Uterus (tissue), 4 donors: ENCODE results near the gene UACA. TPM values are rescaled to one million over a fixed set of nuclear protein-coding genes. Genes with fewer than 3 reads are reported as not detected.

Experiments used
- DNase-seq, 2 donors: peaks; one replicate each; pipeline ENCODE4 v3.0.0-alpha.2; 2019 to 2020
- H3K27ac ChIP-seq, 2 donors: fragments of 200-600 bp; sonication (generic); 1 replicate in 1 of 2; 2 replicates in 1 of 2; pipeline ENCODE4 v1.5.1; 2016 to 2018
- H3K27me3 ChIP-seq, 2 donors: fragments of 200-600 bp; sonication (generic); one replicate each; pipeline ENCODE4 v1.5.1; 2018 to 2019; ENCODE audit warnings: control low read depth in 1 of 2
- H3K36me3 ChIP-seq, 2 donors: fragments of 200-600 bp; sonication (generic); one replicate each; pipeline ENCODE4 v1.5.1; 2019; ENCODE audit warnings: control low read depth in 1 of 2
- H3K4me1 ChIP-seq, 2 donors: fragments of 200-600 bp; sonication (generic); one replicate each; pipeline ENCODE4 v1.5.1; 2018 to 2019; ENCODE audit warnings: control low read depth in 1 of 2
- H3K4me3 ChIP-seq, 2 donors: fragments of 200-600 bp; sonication (generic); 1 replicate in 1 of 2; 2 replicates in 1 of 2; pipeline ENCODE4 v1.5.1; 2018 to 2019; ENCODE audit warnings: mild to moderate bottlenecking in 1 of 2
- H3K9me3 ChIP-seq, 2 donors: fragments of 200-600 bp; sonication (generic); one replicate each; pipeline ENCODE4 v1.5.1; 2019; ENCODE audit warnings: control low read depth in 1 of 2
- CTCF ChIP-seq, 4 experiments: fragments of 200-600 bp in 2 of 4; fragments of 450-650 bp in 2 of 4; sonication (generic) in 2 of 4; IDR thresholded peaks; one replicate each; pipeline ENCODE4 v1.5.1; 2016 to 2019; ENCODE audit warnings: antibody characterized with exemption in 4 of 4, mild to moderate bottlenecking in 2 of 4, moderate library complexity in 1 of 4
- POLR2A ChIP-seq, 2 donors: fragments of 450-650 bp; IDR thresholded peaks; one replicate each; pipeline ENCODE4 v1.6.1; 2016; ENCODE audit warnings: antibody characterized with exemption in 2 of 2, mild to moderate bottlenecking in 1 of 2, moderate library complexity in 1 of 2
- intact Hi-C: fragments of 100-400 bp; cut with DNase I; formaldehyde crosslinking; loops from one replicate; pipeline ENCODE4 v1.15.1; 2023; ENCODE audit warnings: low total_unique reads
- total RNA-seq, 4 donors: library from RNA; depleted of rRNA in 3 of 4; stranded (reverse); fragments of >200 nt in 3 of 4; gene quantifications; one replicate each; pipeline versions ENCODE4 v1.1.0 to v1.2.4, GENCODE V29; 2014 to 2023
- donor health status: DM: yes; HTN: yes; CAD: no.

UACA gene
- total RNA-seq, 4 donors from 2014 or later = 20.9 to 147 (median 60.6) TPM

GRCh38 chr15:70792171-70792573 lies 28.8 kb upstream of the UACA start:
- no peak for TF ChIP-seq POLR2A (IDR thresholded peaks at IDR 0.05)
- TF ChIP-seq CTCF (IDR thresholded peaks at IDR 0.05) = no peak
- Histone ChIP-seq H3K9me3 (no peaks in the 10 kb centered on the region), H3K36me3 (no peaks in the 10 kb centered on the region), H3K4me1 (no peaks in the 10 kb centered on the region), H3K4me3 (no peak overlapping the region), H3K27ac (no peak overlapping the region), H3K27me3 (no peaks in the 10 kb centered on the region)
- no peak for DNase-seq
- intact Hi-C loops = no loop called here

GRCh38 chr15:70791259-70791658 lies 27.9 kb upstream of the UACA start:
- no peak overlapping the region for H3K4me3 ChIP-seq
- TF ChIP-seq POLR2A (IDR thresholded peaks at IDR 0.05) = no peak
- no peak for TF ChIP-seq CTCF (IDR thresholded peaks at IDR 0.05)
- intact Hi-C loops = no loop called here
- H3K9me3 ChIP-seq = no peaks in the 10 kb centered on the region
- no peak overlapping the region for H3K27ac ChIP-seq
- no peaks in the 10 kb centered on the region for H3K36me3 ChIP-seq
- DNase-seq = no peak
- no peaks in the 10 kb centered on the region for H3K27me3 ChIP-seq
- no peaks in the 10 kb centered on the region for H3K4me1 ChIP-seq

- no peaks in the 10 kb centered on the region for H3K4me1 ChIP-seq
These were observed 25.9 kb upstream of the UACA start for GRCh38 chr15:70789213-70789612.

GRCh38 chr15:70788114-70789049 lies 25.0 kb upstream of the UACA start:
- no peaks in the 10 kb centered on the region for H3K4me1 ChIP-seq
- intact Hi-C loops = no loop called here
- no peaks in the 10 kb centered on the region for H3K27me3 ChIP-seq
- no peaks in the 10 kb centered on the region for H3K36me3 ChIP-seq
- H3K9me3 ChIP-seq = no peaks in the 10 kb centered on the region
- H3K4me3 ChIP-seq = no peak overlapping the region
- no peak for TF ChIP-seq CTCF (IDR thresholded peaks at IDR 0.05)
- TF ChIP-seq POLR2A (IDR thresholded peaks at IDR 0.05) = no peak
- DNase-seq = no peak
- no peak overlapping the region for H3K27ac ChIP-seq

More at GRCh38 chr15:70789213-70789612, 25.9 kb upstream of the UACA start:
- Histone ChIP-seq H3K27ac (no peak overlapping the region), H3K9me3 (no peaks in the 10 kb centered on the region), H3K27me3 (no peaks in the 10 kb centered on the region), H3K36me3 (no peaks in the 10 kb centered on the region), H3K4me3 (no peak overlapping the region)
- DNase-seq = no peak
- TF ChIP-seq POLR2A (IDR thresholded peaks at IDR 0.05) = no peak
- no peak for TF ChIP-seq CTCF (IDR thresholded peaks at IDR 0.05)
- intact Hi-C loops = no loop called here

GRCh38 chr15:70786996-70787395 lies 23.6 kb upstream of the UACA start:
- H3K9me3 ChIP-seq = no peaks in the 10 kb centered on the region
- H3K4me3 ChIP-seq = no peak overlapping the region
- no peaks in the 10 kb centered on the region for H3K4me1 ChIP-seq
- H3K27me3 ChIP-seq = no peaks in the 10 kb centered on the region
- no peaks in the 10 kb centered on the region for H3K36me3 ChIP-seq
- no peak overlapping the region for H3K27ac ChIP-seq
- TF ChIP-seq CTCF (IDR thresholded peaks at IDR 0.05) (no peak), POLR2A (IDR thresholded peaks at IDR 0.05) (no peak)
- DNase-seq = no peak
- intact Hi-C loops = no loop called here
